ENCODE results near the gene TMEM269.
A peak's percentile ranks its signal among the peaks of the same experiment; 100 is the strongest.
"Not testable (repeated sequence)": the region's sequence is repeated elsewhere in the genome, so short reads cannot be mapped to it uniquely, and the experiment has no call there.

The TMEM269 gene

GRCh38 chr1:42748461-42749410, 36.1 kb upstream of the TMEM269 start:
- no peak for DNase-seq

- no peak for DNase-seq
These were observed 34.8 kb upstream of the TMEM269 start for GRCh38 chr1:42750041-42750440.

- not testable (repeated sequence) for DNase-seq
These were observed 33.2 kb upstream of the TMEM269 start for GRCh38 chr1:42751511-42752070.

GRCh38 chr1:42752284-42752683, 32.5 kb upstream of the TMEM269 start:
- no peak for DNase-seq

GRCh38 chr1:42753070-42753469, 31.7 kb upstream of the TMEM269 start:
- no peak for DNase-seq

GRCh38 chr1:42756956-42757891, 27.6 kb upstream of the TMEM269 start:
- DNase-seq = no peak

- DNase-seq = no peak
These were observed 26.9 kb upstream of the TMEM269 start for GRCh38 chr1:42757892-42758275.

GRCh38 chr1:42758641-42759040, 26.1 kb upstream of the TMEM269 start:
- no peak for DNase-seq

- no peak for DNase-seq
These were observed 25.7 kb upstream of the TMEM269 start for GRCh38 chr1:42759114-42759513.

GRCh38 chr1:42761567-42761966, 23.2 kb upstream of the TMEM269 start:
- DNase-seq = no peak

GRCh38 chr1:42762269-42762668, 22.5 kb upstream of the TMEM269 start:
- DNase-seq = no peak

- DNase-seq = no peak
These were observed 19.5 kb upstream of the TMEM269 start for GRCh38 chr1:42765269-42765668.

GRCh38 chr1:42765832-42766740, 18.7 kb upstream of the TMEM269 start:
- peak; percentile 79 for DNase-seq

GRCh38 chr1:42766741-42767509, 17.9 kb upstream of the TMEM269 start, which contains the start of the genes C1orf50 and P3H1:
TSS of gene C1orf50 (plus strand) at chr1:42767249. CDS start at chr1:42767312, 63 bp downstream.
TSS of gene P3H1 (minus strand) at chr1:42767028. CDS start at chr1:42766971, 57 bp downstream.
- peak; percentile 100 for DNase-seq

GRCh38 chr1:42767510-42768000, 17.2 kb upstream of the TMEM269 start:
- DNase-seq = no peak

- DNase-seq = no peak
These were observed 16.6 kb upstream of the TMEM269 start for GRCh38 chr1:42768172-42768571.

- DNase-seq = no peak
These were observed 15.0 kb upstream of the TMEM269 start for GRCh38 chr1:42769811-42770210.

- no peak for DNase-seq
These were observed 11.4 kb upstream of the TMEM269 start for GRCh38 chr1:42773420-42773819.

- DNase-seq = no peak
These were observed 9.8 kb upstream of the TMEM269 start for GRCh38 chr1:42774928-42775526.

GRCh38 chr1:42776502-42776901, 8.3 kb upstream of the TMEM269 start:
- no peak for DNase-seq
